ENCODE data around the gene PRKCSH.

GRCh38 chr19:11473725-11474124, 38.3 kb downstream of the PRKCSH start:
- no peak for TF ChIP-seq POLR2A (IDR thresholded peaks at IDR 0.05)
- no peak for TF ChIP-seq CTCF (IDR thresholded peaks at IDR 0.05)
- TF ChIP-seq POLR2AphosphoS5 (IDR thresholded peaks at IDR 0.05; ENCODE audit: insufficient read depth in 1 of 2, low read depth in 1 of 2): no peak

Measured in vagina (tissue), 2 donors.